ENCODE results near the gene NPLOC4.

Gene NPLOC4

GRCh38 chr17:81665205-81666091, 28.5 kb upstream of the NPLOC4 start:
- peak; percentile 29 for DNase-seq
- in situ Hi-C loops (cut with HindIII; ENCODE audit: low pct_ligation_motif_present, low pct_unique_long_range_greater_than_20kb, low sequenced_read_pairs) = no loop called here

GRCh38 chr17:81664051-81664470, 27.1 kb upstream of the NPLOC4 start:
- DNase-seq = no peak
- in situ Hi-C loops (cut with HindIII; ENCODE audit: low pct_ligation_motif_present, low pct_unique_long_range_greater_than_20kb, low sequenced_read_pairs) = no loop called here

- in situ Hi-C loops (cut with HindIII; ENCODE audit: low pct_ligation_motif_present, low pct_unique_long_range_greater_than_20kb, low sequenced_read_pairs) = no loop called here
- DNase-seq = no peak
These were observed 25.1 kb upstream of the NPLOC4 start for GRCh38 chr17:81662002-81662401.

- DNase-seq = no peak
- in situ Hi-C loops (cut with HindIII; ENCODE audit: low pct_ligation_motif_present, low pct_unique_long_range_greater_than_20kb, low sequenced_read_pairs) = no loop called here
These were observed 23.5 kb upstream of the NPLOC4 start for GRCh38 chr17:81660441-81660840.

- no peak for DNase-seq
- in situ Hi-C loops (cut with HindIII; ENCODE audit: low pct_ligation_motif_present, low pct_unique_long_range_greater_than_20kb, low sequenced_read_pairs) = no loop called here
These were observed 22.1 kb upstream of the NPLOC4 start for GRCh38 chr17:81659038-81659437.

GRCh38 chr17:81656835-81657234, 19.9 kb upstream of the NPLOC4 start:
- DNase-seq = no peak

GRCh38 chr17:81656118-81656743, 19.3 kb upstream of the NPLOC4 start, which contains the start of gene PDE6G:
Gene PDE6G, minus strand, starts transcription at chr17:81656542. Its CDS starts 3,237 bp downstream, at chr17:81653305.
- in situ Hi-C loops (cut with HindIII; ENCODE audit: low pct_ligation_motif_present, low pct_unique_long_range_greater_than_20kb, low sequenced_read_pairs) = no loop called here
- no peak for DNase-seq

More at GRCh38 chr17:81656835-81657234, 19.9 kb upstream of the NPLOC4 start:
- in situ Hi-C loops (cut with HindIII; ENCODE audit: low pct_ligation_motif_present, low pct_unique_long_range_greater_than_20kb, low sequenced_read_pairs) = no loop called here

GRCh38 chr17:81655378-81656117, 18.6 kb upstream of the NPLOC4 start:
- in situ Hi-C loops (cut with HindIII; ENCODE audit: low pct_ligation_motif_present, low pct_unique_long_range_greater_than_20kb, low sequenced_read_pairs) = no loop called here
- no peak for DNase-seq

- in situ Hi-C loops (cut with HindIII; ENCODE audit: low pct_ligation_motif_present, low pct_unique_long_range_greater_than_20kb, low sequenced_read_pairs) = no loop called here
- DNase-seq = no peak
These were observed 16.2 kb upstream of the NPLOC4 start for GRCh38 chr17:81652906-81653771.

- in situ Hi-C loops (cut with HindIII; ENCODE audit: low pct_ligation_motif_present, low pct_unique_long_range_greater_than_20kb, low sequenced_read_pairs) = no loop called here
- DNase-seq = peak; percentile 96
These were observed 14.8 kb upstream of the NPLOC4 start for GRCh38 chr17:81651692-81652091.

GRCh38 chr17:81650951-81651350, 14.0 kb upstream of the NPLOC4 start:
- no peak for DNase-seq
- in situ Hi-C loops (cut with HindIII; ENCODE audit: low pct_ligation_motif_present, low pct_unique_long_range_greater_than_20kb, low sequenced_read_pairs) = no loop called here

GRCh38 chr17:81648707-81649085, 11.8 kb upstream of the NPLOC4 start:
- in situ Hi-C loops (cut with HindIII; ENCODE audit: low pct_ligation_motif_present, low pct_unique_long_range_greater_than_20kb, low sequenced_read_pairs) = no loop called here
- no peak for DNase-seq

GRCh38 chr17:81648013-81648706, 11.2 kb upstream of the NPLOC4 start:
- in situ Hi-C loops (cut with HindIII; ENCODE audit: low pct_ligation_motif_present, low pct_unique_long_range_greater_than_20kb, low sequenced_read_pairs) = no loop called here
- DNase-seq = no peak

GRCh38 chr17:81647640-81648012, 10.7 kb upstream of the NPLOC4 start:
- no peak for DNase-seq
- in situ Hi-C loops (cut with HindIII; ENCODE audit: low pct_ligation_motif_present, low pct_unique_long_range_greater_than_20kb, low sequenced_read_pairs) = no loop called here

GRCh38 chr17:81646869-81647600, 10.1 kb upstream of the NPLOC4 start:
- no peak for DNase-seq
- in situ Hi-C loops (cut with HindIII; ENCODE audit: low pct_ligation_motif_present, low pct_unique_long_range_greater_than_20kb, low sequenced_read_pairs) = no loop called here

- in situ Hi-C loops (cut with HindIII; ENCODE audit: low pct_ligation_motif_present, low pct_unique_long_range_greater_than_20kb, low sequenced_read_pairs) = no loop called here
- no peak for DNase-seq
These were observed 8.4 kb upstream of the NPLOC4 start for GRCh38 chr17:81644976-81645952.

Data from ACHN (cell line).